Transverse colon (tissue), 3 donors: ENCODE measurements around the gene HASPIN.

Source experiments
- EP300 ChIP-seq: sonication (generic); formaldehyde crosslinking; IDR thresholded peaks from one replicate; pipeline ENCODE4 v1.6.1; 2017; ENCODE audit warnings: antibody characterized with exemption, low read depth
- POLR2A ChIP-seq: fragments of 450-650 bp; IDR thresholded peaks from one replicate; pipeline ENCODE4 v1.6.1; 2016; ENCODE audit warnings: antibody characterized with exemption, mild to moderate bottlenecking, moderate library complexity
- POLR2AphosphoS5 ChIP-seq, 3 donors: sonication (generic); formaldehyde crosslinking; IDR thresholded peaks; one replicate each; pipeline ENCODE4 v1.6.1; 2016; ENCODE audit warnings: antibody characterized with exemption in 3 of 3

DNA sequence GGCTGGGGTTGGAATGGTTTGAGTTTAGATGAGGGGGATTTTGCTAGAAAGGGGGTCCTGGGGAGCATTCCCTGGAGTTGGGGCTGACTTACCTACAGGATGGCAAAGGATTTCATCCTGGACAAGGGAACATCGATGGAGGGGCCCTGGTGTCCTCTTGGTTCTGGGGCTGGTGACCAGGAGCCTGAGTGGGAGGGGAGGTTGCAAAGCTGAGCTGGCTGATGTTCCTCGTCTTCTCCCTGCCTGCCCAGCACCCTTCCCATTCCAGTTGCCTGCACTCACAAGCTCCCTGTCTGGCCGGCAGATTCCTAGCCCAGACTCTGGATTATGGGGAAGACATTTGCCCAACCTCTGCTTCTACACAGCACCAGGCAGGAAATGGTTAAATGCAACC, 40.1 kb downstream of the HASPIN start:
- TF ChIP-seq EP300 (no peak), POLR2AphosphoS5 (IDR thresholded peaks at IDR 0.05) (no peak), POLR2A (no peak)
